HG03025 (cell line): Measurements from ENCODE around the gene P2RY12.

Experiments
- ATAC-seq: cut with Tn5 transposase; IDR thresholded peaks from one replicate; pipeline ENCODE4 v1.9.1; 2021; ENCODE audit warnings: mild to moderate bottlenecking, moderate library complexity; ENCODE audit not compliant: unreplicated experiment, low FRiP score

P2RY12 gene

GRCh38 chr3:151314137-151314536 lies 70.4 kb downstream of the P2RY12 start:
- no peak for ATAC-seq

DNA sequence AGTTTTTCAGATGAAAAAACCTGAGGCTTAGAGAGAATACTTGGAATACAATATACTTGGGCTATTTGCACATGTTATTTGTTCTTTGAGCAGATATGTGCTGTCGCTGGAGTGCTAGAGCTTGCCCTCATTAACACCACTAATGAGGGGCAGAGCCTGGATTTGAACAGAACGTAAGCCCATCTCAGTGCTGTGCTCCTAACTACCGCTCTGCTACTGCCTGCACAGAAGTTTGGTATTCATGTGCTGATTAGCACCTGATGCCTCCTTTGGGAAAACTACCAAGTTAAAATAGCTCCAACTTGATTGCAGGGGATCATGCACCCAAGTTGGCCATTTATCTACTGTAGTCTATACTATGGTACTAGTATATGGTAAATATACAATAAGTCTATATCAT lies 71.6 kb downstream of the P2RY12 start:
- ATAC-seq = no peak

GRCh38 chr3:151309566-151309965 lies 75.0 kb downstream of the P2RY12 start:
- ATAC-seq = no peak

DNA sequence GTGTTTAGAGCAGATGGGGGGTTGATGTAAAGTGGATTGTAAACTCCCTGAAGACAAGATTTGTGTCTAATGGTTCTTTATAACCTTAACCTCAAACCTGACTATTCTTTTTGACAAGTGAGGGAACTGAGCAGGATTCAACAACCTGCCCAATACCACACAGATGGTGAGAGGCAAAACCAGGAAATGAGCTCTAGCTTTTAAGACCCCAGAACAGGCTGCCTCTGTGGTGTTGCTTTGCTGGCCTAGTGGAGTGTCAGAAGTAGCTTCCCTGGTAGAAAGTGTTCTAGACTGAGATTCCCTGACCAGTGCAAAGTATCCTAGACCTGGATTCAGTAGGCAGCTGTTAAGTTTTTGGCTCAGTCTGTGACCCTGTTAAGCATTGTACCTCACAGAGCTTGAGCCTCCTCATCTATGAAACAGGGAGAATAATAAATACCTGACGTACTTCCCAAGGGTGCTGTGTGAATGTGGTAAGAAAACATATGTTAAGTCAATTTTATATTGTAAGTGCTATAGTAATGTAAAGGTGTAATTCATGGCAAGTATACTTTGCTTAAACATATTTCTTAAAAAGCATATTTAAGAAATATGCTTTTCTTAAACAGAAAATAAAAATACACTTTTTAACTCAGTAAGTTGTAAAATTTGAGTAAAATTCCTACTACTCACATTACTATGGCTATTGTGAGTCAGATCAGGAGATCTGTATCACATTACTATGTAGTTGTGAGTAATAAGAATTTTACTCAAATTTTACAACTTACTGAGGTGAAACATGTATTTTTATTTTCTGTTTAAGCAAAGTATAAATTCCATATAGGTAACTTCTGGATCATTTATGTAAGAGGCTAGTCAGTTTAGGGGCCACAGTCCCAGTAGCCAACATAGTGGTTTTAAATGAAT lies 76.7 kb downstream of the P2RY12 start:
- no peak for ATAC-seq

DNA sequence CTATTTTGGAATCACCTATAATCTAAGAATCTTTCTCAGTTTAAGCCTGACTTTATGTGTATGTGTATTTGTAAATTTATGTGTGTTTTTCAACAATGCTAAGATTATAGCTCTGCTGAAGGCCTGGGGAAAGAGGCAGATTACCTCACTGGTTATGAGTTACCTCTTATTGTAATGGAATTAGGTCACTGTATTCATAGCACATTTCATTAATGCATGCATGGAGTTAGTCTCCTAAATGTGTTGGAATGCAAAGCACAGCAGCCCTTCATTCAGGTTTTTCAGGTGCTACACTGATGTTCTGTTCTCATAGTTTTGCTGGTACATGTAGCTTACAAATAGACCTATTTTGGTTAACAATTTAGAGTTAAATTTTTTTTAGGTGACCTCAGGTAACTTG lies 77.4 kb downstream of the P2RY12 start:
- ATAC-seq = no peak

- ATAC-seq = no peak
These were observed 78.3 kb downstream of the P2RY12 start for GRCh38 chr3:151306168-151306810.

GRCh38 chr3:151305775-151306151 lies 78.8 kb downstream of the P2RY12 start:
- ATAC-seq = no peak

GRCh38 chr3:151305060-151305774 lies 79.3 kb downstream of the P2RY12 start:
- ATAC-seq = no peak

GRCh38 chr3:151303751-151304150 lies 80.8 kb downstream of the P2RY12 start:
- ATAC-seq = no peak

GRCh38 chr3:151301787-151302186 lies 82.8 kb downstream of the P2RY12 start:
- no peak for ATAC-seq

DNA sequence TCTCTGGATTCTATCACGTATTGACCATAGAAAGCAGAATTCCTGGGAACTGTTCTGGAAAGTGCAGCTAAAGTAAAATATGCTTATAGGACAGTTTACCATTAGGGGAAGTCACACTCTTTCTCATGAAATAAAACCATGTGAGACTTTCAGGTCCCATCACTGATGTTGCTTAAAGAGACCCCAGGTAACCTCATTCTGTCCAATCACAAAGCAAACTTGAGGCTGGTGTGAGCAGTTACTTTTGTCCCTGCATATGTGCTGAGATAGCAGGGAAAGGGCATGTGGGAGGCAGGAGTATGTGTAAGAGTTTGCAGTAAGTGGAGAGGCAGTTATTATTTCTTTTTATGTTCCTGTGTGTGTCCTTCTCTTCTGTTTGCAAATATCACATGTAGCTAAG lies 84.0 kb downstream of the P2RY12 start:
- no peak for ATAC-seq

DNA sequence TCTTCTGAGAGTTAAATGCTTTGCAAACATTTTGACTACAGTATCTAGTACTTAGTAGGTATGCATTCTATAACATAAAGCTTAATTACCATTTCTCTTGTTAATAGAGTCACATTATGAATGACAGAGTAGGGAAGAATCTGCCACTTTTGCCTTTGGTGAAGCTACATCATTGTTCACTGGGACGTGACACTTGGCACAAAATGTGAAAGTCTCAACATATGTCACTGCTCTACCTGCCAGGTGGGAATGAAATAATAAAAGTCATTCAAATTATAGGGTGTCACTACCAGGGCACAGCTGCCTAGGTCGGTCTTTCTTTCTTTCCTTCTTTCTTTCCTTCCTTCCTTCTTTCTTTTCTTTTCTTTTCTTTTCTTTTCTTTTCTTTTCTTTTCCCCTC lies 85.5 kb downstream of the P2RY12 start:
- ATAC-seq = no peak

DNA sequence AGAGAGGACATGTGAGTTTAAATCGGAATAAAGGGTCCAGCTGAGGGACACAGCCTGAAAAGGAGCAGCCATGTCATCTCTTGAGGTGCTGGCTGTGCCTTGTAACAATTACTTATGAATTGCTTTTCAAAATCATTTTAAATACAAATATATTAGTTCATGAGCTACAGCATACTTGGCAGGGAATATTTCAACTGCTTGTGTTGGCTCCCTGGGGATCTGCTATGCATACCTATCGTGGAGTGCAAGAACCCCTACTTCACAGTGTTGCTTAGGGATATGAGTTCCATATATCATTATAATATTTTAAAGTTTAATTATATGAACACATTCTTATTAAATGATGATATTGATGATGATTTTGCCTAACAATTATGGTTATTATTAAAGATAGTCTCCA lies 87.1 kb downstream of the P2RY12 start:
- ATAC-seq = no peak

DNA sequence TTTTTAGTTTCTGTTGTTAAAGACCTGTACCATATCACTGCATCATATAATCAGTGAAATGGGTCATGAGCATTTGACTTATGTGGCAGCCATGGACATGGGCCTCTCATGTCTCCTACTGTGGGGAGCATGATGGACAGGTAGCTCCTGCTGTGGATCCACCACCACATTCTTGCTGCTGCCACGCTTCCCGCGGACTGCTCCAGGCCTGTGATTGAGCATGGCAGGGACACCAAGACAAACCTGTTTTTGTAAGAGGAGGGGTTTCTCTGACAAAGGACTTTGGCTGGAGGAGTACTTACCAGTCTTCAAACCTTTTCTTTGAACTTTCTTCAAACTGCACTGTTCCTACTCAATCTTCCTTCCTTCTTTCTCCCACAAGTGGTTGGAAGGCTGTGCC lies 88.3 kb downstream of the P2RY12 start:
- no peak for ATAC-seq

DNA sequence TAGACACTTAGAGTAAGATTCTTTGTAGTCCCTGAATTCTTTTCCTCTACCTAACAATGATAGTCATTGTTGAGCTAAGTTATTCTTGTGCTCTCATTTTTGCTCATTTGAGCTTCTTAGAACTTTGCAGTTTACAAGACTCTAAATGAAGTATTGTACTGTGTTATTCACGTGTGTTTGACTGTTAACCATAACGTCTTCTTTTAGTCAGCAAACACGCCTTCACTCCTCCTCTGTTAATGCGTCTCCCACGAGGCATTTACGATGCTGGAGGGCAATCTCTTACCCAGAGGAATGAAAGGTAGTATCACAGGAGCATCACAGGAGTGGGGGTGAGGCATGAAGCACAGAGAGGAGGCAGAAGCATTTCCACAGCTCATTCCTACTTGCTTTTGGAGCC lies 91.4 kb downstream of the P2RY12 start:
- ATAC-seq = no peak

DNA sequence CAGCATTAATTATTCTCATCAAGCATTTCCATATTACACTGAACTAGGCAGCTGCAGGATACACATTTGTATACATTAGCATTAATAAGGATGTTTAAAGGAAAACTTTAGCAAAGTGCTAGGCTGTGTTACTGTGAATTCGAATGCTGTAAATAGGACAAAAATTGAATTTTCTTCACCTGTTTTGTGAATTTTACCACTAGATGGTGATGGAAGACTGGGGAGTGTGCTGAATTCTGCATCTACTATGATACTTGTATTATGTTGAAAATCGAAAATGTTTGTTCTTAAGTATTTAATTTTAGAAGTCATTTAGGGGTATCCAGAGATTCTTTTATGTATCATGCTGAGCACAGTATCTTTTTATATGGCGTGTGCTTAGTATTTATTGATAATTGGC lies 93.9 kb downstream of the P2RY12 start:
- no peak for ATAC-seq

- ATAC-seq = no peak
These were observed 95.1 kb downstream of the P2RY12 start for GRCh38 chr3:151289445-151289844.
